Esophagus muscularis mucosa (tissue), 4 donors: ENCODE results near the gene POLDIP2. TPM values are rescaled to one million over a fixed set of nuclear protein-coding genes. Genes with fewer than 3 reads are reported as not detected.
A peak's percentile ranks its signal among the peaks of the same experiment; 100 is the strongest.
"Not testable (repeated sequence)": the region's sequence is repeated elsewhere in the genome, so short reads cannot be mapped to it uniquely, and the experiment has no call there.

Source experiments
- DNase-seq: peaks from one replicate; pipeline ENCODE4 v3.0.0-alpha.2; 2017; ENCODE audit errors: extremely low spot score
- H3K27ac ChIP-seq, 4 donors: fragments of 200-600 bp; sonication (generic); replicated peaks in 1 of 4; 1 replicate in 3 of 4; 2 replicates in 1 of 4; pipeline ENCODE4 v1.5.1; 2016 to 2019; ENCODE audit warnings: mild to moderate bottlenecking in 1 of 4
- H3K27me3 ChIP-seq, 4 donors: fragments of 200-600 bp; sonication (generic); one replicate each; pipeline versions ENCODE4 v1.5.1 to v1.6.0; 2016 to 2019
- H3K36me3 ChIP-seq, 4 donors: fragments of 200-600 bp; sonication (generic); one replicate each; pipeline ENCODE4 v1.5.1; 2016 to 2019
- H3K4me1 ChIP-seq, 4 donors: fragments of 200-600 bp; sonication (generic); one replicate each; pipeline ENCODE4 v1.5.1; 2016 to 2019
- H3K4me3 ChIP-seq, 4 donors: fragments of 200-600 bp; sonication (generic); 1 replicate in 2 of 4; 2 replicates in 2 of 4; pipeline ENCODE4 v1.5.1; 2016 to 2019; ENCODE audit warnings: mild to moderate bottlenecking in 4 of 4, moderate library complexity in 1 of 4
- H3K9me3 ChIP-seq, 4 donors: fragments of 200-600 bp; sonication (generic); 1 replicate in 3 of 4; 2 replicates in 1 of 4; pipeline ENCODE4 v1.5.1; 2016 to 2019
- CTCF ChIP-seq, 3 experiments: fragments of 200-600 bp in 2 of 3; fragments of 450-650 bp in 1 of 3; sonication (generic) in 2 of 3; IDR thresholded peaks; one replicate each; pipeline ENCODE4 v1.5.1; 2017 to 2019; ENCODE audit warnings: antibody characterized with exemption in 3 of 3, mild to moderate bottlenecking in 2 of 3, moderate library complexity in 1 of 3
- EP300 ChIP-seq: sonication (generic); formaldehyde crosslinking; IDR thresholded peaks from one replicate; pipeline ENCODE4 v1.6.1; 2017; ENCODE audit warnings: antibody characterized with exemption
- POLR2A ChIP-seq: fragments of 450-650 bp; IDR thresholded peaks from one replicate; pipeline ENCODE4 v1.6.1; 2017; ENCODE audit warnings: antibody characterized with exemption, moderate library complexity, mild to moderate bottlenecking, low read depth
- POLR2AphosphoS5 ChIP-seq, 2 donors: sonication (generic); formaldehyde crosslinking; IDR thresholded peaks; one replicate each; pipeline ENCODE4 v1.6.1; 2017; ENCODE audit warnings: antibody characterized with exemption in 2 of 2
- WGBS: methylation state at CpG from one replicate; pipeline ENCODE4 v1.1.5; 2018; 5-methylcytosine and 5-hydroxymethylcytosine counted together
- intact Hi-C: fragments of 100-400 bp; cut with DNase I; formaldehyde crosslinking; loops from one replicate; pipeline ENCODE4 v1.15.1; 2023
- total RNA-seq, 4 donors: library from RNA; depleted of rRNA; stranded (reverse); fragments of >200 nt; gene quantifications; one replicate each; pipeline versions ENCODE4 v1.1.0 to v1.2.1, GENCODE V29; 2016

POLDIP2 gene
- total RNA-seq, 4 donors from 2014 or later, result 67.7 to 97.5 (median 81.4) TPM

DNA sequence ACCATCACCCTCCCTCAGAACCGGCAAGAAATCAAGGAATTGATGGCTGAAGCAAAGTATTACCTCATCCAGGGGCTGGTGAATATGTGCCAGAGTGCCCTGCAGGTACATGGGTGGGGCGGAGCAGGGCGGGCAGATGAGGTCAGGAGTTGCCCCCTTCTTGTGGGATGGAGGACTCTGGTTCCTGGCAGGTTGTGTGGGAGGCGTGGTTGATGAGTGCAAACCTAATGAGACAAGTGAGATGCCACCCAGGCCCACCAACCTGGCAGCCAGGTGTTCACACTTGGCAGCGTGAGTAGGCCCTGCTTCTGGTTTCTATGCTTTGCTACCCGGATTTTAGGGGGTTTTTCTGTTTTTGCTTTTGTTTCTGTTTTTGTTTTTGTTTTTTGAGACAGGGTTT, 17.0 kb downstream of the POLDIP2 start:
- Histone ChIP-seq H3K27ac (no peak overlapping the region), H3K4me3 (no peak overlapping the region), H3K9me3 (no peaks in the 10 kb centered on the region), H3K36me3 (peaks cover 43 to 63% (median 62%) of the 10 kb centered on the region in 4 donors), H3K27me3 (no peaks in the 10 kb centered on the region), H3K4me1 (peaks cover 36 to 45% (median 42%) of the 10 kb centered on the region in 4 donors)
- intact Hi-C loops, result no loop called here
- 86% methylated on average over 6 of the region's 6 CpGs for WGBS
- no peak for TF ChIP-seq POLR2AphosphoS5 (IDR thresholded peaks at IDR 0.05)
- no peak for TF ChIP-seq EP300
- no peak for TF ChIP-seq POLR2A
- TF ChIP-seq CTCF (IDR thresholded peaks at IDR 0.05), result no peak
- no peak for DNase-seq

- H3K27ac ChIP-seq, result no peak overlapping the region
- peaks cover 40 to 53% (median 52%) of the 10 kb centered on the region in 4 donors for H3K36me3 ChIP-seq
- DNase-seq, result no peak
- no peaks in the 10 kb centered on the region for H3K27me3 ChIP-seq
- no peak overlapping the region for H3K4me3 ChIP-seq
- 97% methylated on average over 6 of the region's 15 CpGs for WGBS
- intact Hi-C loops, result loop anchor here (10.0 kb wide), 1 partner anchor 295 kb away; the partner anchor contains the start of gene NLK
- H3K4me1 ChIP-seq, result peaks cover 40 to 49% (median 45%) of the 10 kb centered on the region in 4 donors
- no peaks in the 10 kb centered on the region for H3K9me3 ChIP-seq
- TF ChIP-seq POLR2A (no peak), CTCF (IDR thresholded peaks at IDR 0.05) (no peak), EP300 (no peak), POLR2AphosphoS5 (IDR thresholded peaks at IDR 0.05) (no peak)
Measured at GRCh38 chr17:28339431-28339830, 17.9 kb downstream of the POLDIP2 start.

DNA sequence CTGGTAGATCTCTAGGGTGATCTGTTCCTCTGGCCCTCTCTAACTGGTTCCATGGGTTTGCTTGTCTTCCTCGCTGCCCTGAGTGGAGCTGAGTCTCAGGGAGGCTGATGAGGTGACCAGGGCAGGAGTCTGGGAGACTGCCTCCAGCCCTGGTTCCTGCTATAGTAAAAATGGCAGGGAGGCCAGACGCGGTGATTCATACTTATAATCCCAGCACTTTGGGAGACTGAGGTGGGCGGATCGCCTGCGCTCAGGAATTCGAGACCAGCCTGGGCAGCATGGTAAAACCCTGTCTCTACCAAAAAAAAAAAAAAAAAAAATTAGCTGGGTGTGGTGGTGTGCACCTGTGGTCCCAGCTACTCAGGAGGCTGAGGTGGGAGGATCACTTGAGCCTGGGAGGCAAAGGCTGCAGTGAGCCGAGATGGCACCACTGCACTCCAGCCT, 18.5 kb downstream of the POLDIP2 start:
- WGBS, result 96% methylated on average over 8 of the region's 8 CpGs
- H3K4me3 ChIP-seq, H3K9me3 ChIP-seq, H3K27me3 ChIP-seq, DNase-seq: not testable (repeated sequence)
- Histone ChIP-seq H3K36me3 (peaks cover 39 to 47% (median 46%) of the 10 kb centered on the region in 4 donors), H3K4me1 (peaks cover 46 to 55% (median 52%) of the 10 kb centered on the region in 4 donors), H3K27ac (peak overlapping the region in 2 of 4 donors; percentile 10 to 97)
- intact Hi-C loops, result loop anchor here (10.0 kb wide), 1 partner anchor 294 kb away; the partner anchor contains the start of gene NLK

DNA sequence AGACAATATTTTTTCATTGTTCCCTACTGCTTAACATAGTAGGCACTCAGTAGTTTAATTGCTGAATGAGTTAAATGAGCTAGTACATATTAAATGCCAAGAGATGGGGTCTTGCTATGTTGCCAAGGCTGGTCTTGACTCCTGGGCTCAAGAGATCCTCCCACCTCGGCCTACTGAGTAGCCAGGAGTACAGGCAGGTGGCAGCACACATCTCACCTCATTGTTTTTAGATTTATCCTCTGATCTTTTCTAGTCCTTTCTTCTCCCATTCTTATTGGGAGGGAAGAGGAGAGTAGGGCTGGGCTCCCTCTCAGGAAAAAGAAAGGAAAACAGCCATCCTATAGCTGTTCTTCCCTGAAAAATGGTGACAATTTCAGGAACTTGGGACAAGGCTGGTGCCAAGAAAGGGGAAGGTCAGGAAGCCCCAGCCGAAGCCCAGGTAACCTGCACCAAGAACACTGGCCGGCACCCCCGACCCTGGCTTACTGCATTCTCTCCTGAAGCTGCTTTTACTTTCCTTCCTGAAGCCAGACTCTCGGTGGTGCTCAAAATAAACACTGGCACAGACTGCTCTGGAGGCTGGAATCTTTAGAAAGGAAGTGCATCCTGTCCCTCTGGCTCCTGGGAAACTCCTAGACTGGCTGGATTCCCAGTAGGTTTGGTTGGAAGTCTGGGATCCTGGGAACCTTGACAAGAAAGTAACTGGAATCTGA, 19.1 kb downstream of the POLDIP2 start:
- Histone ChIP-seq H3K4me1 (peaks cover 52 to 61% (median 57%) of the 10 kb centered on the region in 4 donors), H3K4me3 (peak overlapping the region in 1 of 4 donors; percentile 1)
- intact Hi-C loops, result loop anchor here (10.0 kb wide), 1 partner anchor 293 kb away; the partner anchor contains the start of gene NLK

More for the DNA sequence above, 19.1 kb downstream of the POLDIP2 start:
- H3K27ac ChIP-seq, result peak overlapping the region; percentile 41 to 99 (median 76)
- DNase-seq, result no peak
- no peaks in the 10 kb centered on the region for H3K27me3 ChIP-seq
- WGBS, result 61% methylated on average over 5 of the region's 5 CpGs
- no peaks in the 10 kb centered on the region for H3K9me3 ChIP-seq
- H3K36me3 ChIP-seq, result peaks cover 39 to 41% (median 40%) of the 10 kb centered on the region in 4 donors
- TF ChIP-seq POLR2AphosphoS5 (IDR thresholded peaks at IDR 0.05) (peak; percentile 22 to 36), CTCF (IDR thresholded peaks at IDR 0.05) (no peak)
